Body of pancreas (tissue), 4 donors: Measurements from ENCODE around the gene P4HA1. TPM values are rescaled to one million over a fixed set of nuclear protein-coding genes. Genes with fewer than 3 reads are reported as not detected.

Experiments
- ATAC-seq: fragments of 150-250 bp; one replicate; pipeline ENCODE4 v1.9.1; 2016
- DNase-seq, 4 donors: peaks; one replicate each; pipeline ENCODE4 v3.0.0-alpha.2; 2019
- H3K27ac ChIP-seq, 4 donors: fragments of 200-600 bp; sonication (generic); 1 replicate in 3 of 4; 2 replicates in 1 of 4; pipeline versions ENCODE4 v1.5.1 to v1.6.1; 2016 to 2019; ENCODE audit warnings: mild to moderate bottlenecking in 1 of 4, mixed read lengths in 1 of 4, moderate library complexity in 1 of 4
- H3K27me3 ChIP-seq, 2 donors: fragments of 200-600 bp; sonication (generic); one replicate each; pipeline ENCODE4 v1.6.0; 2016; ENCODE audit warnings: mild to moderate bottlenecking in 1 of 2
- H3K36me3 ChIP-seq, 2 donors: fragments of 200-600 bp; sonication (generic); replicated peaks in 1 of 2; 2 replicates each; pipeline ENCODE4 v1.5.1; 2016; ENCODE audit warnings: low read depth in 2 of 2; ENCODE audit not compliant: insufficient read depth in 1 of 2
- H3K4me1 ChIP-seq: fragments of 200-600 bp; sonication (generic); one replicate; pipeline ENCODE4 v1.6.0; 2016
- H3K4me3 ChIP-seq, 2 donors: fragments of 200-600 bp; sonication (generic); 1 replicate in 1 of 2; 2 replicates in 1 of 2; pipeline ENCODE4 v1.5.1; 2016 to 2019
- H3K9me3 ChIP-seq, 3 donors: fragments of 200-600 bp; sonication (generic); 1 replicate in 2 of 3; 2 replicates in 1 of 3; pipeline ENCODE4 v1.5.1; 2016
- POLR2A ChIP-seq, 3 donors: fragments of 450-650 bp; IDR thresholded peaks; one replicate each; pipeline ENCODE4 v1.6.1; 2016; ENCODE audit warnings: antibody characterized with exemption in 3 of 3, mild to moderate bottlenecking in 2 of 3
- WGBS, 2 donors: methylation state at CpG; one replicate each; pipeline ENCODE4 v1.1.5; 2017; 5-methylcytosine and 5-hydroxymethylcytosine counted together
- intact Hi-C: fragments of 100-400 bp; cut with DNase I; formaldehyde crosslinking; loops from one replicate; pipeline ENCODE4 v1.15.1; 2023
- total RNA-seq, 2 donors: library from RNA; depleted of rRNA; stranded (reverse); fragments of >200 nt; gene quantifications; one replicate each; pipeline ENCODE4 v1.1.0, GENCODE V29; 2016
- TF ChIP-seq, protein P1 (sequence below), 7 experiments: fragments of 450-650 bp in 4 of 7; fragments of 200-600 bp in 3 of 7; sonication (generic) in 3 of 7; IDR thresholded peaks; one replicate each; pipeline ENCODE4 v1.5.1; 2016 to 2019; ENCODE audit warnings: antibody characterized with exemption in 7 of 7

Gene P4HA1
- total RNA-seq, 2 donors from 2014 or later = 11.9 to 21.5 TPM

DNA sequence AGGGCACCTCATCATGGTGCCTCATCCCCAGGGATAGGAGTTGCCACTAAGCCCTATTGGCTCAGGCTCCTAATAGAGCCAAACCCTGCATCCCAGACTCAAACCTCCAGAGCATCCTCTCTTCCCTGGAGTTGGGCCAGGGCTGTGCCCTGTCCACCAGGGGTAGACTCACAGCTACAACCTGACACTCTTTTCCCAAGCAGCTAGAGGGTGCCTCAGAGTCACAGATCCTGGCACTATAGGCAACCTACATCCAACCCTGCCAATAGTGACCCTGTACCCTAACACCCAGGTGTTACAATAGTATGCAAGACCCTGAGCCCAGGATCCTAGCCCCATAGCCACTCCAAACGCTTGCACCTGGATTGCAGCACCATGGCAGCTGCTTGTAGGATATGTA lies 78.0 kb downstream of the P4HA1 start:
- H3K4me3 ChIP-seq = no peak overlapping the region
- no peak for ATAC-seq
- no peak overlapping the region for H3K27ac ChIP-seq
- H3K9me3 ChIP-seq = no peaks in the 10 kb centered on the region
- TF ChIP-seq POLR2A (IDR thresholded peaks at IDR 0.05) = no peak
- TF ChIP-seq, protein P1, sequence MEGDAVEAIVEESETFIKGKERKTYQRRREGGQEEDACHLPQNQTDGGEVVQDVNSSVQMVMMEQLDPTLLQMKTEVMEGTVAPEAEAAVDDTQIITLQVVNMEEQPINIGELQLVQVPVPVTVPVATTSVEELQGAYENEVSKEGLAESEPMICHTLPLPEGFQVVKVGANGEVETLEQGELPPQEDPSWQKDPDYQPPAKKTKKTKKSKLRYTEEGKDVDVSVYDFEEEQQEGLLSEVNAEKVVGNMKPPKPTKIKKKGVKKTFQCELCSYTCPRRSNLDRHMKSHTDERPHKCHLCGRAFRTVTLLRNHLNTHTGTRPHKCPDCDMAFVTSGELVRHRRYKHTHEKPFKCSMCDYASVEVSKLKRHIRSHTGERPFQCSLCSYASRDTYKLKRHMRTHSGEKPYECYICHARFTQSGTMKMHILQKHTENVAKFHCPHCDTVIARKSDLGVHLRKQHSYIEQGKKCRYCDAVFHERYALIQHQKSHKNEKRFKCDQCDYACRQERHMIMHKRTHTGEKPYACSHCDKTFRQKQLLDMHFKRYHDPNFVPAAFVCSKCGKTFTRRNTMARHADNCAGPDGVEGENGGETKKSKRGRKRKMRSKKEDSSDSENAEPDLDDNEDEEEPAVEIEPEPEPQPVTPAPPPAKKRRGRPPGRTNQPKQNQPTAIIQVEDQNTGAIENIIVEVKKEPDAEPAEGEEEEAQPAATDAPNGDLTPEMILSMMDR (IDR thresholded peaks at IDR 0.05) = no peak
- DNase-seq = no peak
- intact Hi-C loops = no loop called here
- no peaks in the 10 kb centered on the region for H3K4me1 ChIP-seq
- WGBS, 2 donors = 88 to 93% methylated on average over 1 of the region's 1 CpG
- H3K36me3 ChIP-seq = peaks cover 0 to 4% of the 10 kb centered on the region in 2 donors
- H3K27me3 ChIP-seq = no peaks in the 10 kb centered on the region

DNA sequence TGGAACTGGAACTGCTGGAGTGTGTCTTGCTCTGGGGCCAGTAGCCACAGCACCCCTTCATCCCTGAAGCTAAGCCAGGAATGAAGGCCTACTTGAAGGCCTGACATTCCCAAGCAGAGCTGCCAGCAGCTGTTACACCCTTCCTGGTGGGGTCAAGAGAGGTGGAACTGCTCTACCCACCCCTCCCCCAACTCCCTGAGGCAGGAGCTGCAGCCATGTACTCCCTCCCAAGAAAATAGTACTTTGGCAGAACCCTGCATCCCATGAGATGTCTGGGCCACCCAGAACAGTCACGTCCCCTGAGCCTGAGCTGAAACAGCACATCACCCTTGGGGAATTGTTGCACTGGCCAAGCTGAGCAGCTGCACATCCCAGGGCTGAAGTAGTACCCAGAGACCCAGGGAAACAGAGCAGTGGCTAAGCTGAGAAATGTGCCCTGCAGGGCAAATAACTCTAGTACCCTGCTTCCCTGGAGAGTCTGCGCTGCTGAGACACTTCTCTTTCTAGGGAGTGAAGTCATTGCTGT lies 78.6 kb downstream of the P4HA1 start:
- Histone ChIP-seq H3K4me1 (no peaks in the 10 kb centered on the region), H3K9me3 (no peaks in the 10 kb centered on the region), H3K4me3 (no peak overlapping the region), H3K27ac (no peak overlapping the region), H3K27me3 (no peaks in the 10 kb centered on the region), H3K36me3 (peaks cover 0 to 8% of the 10 kb centered on the region in 2 donors)
- DNase-seq = no peak
- no peak for TF ChIP-seq POLR2A (IDR thresholded peaks at IDR 0.05)
- TF ChIP-seq, protein P1 (IDR thresholded peaks at IDR 0.05) = no peak
- no peak for ATAC-seq
- 91 to 100% methylated on average over 1 to 2 of the region's 2 CpGs for WGBS, 2 donors
- intact Hi-C loops = no loop called here

DNA sequence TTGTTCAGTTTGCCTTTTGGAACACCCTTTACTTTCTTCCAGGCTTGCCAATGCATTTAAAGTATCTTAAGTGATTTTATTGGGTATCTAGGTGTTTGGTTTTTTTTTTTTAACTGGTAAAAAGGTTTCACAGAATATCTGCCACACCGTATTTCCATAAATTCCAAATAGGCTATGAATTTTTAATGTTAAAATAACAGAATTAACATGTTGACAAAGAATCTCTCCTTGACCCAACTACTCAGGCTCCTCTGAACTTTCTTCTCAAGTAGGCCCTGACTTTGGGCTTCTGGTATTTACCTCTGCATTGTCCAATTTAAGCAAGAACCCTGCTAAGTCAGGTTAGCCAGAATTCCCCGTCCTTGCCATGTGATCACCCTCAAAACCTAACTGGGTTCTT lies 80.9 kb downstream of the P4HA1 start:
- H3K27ac ChIP-seq = no peak overlapping the region
- H3K9me3 ChIP-seq = no peaks in the 10 kb centered on the region
- ATAC-seq (no peak), DNase-seq (no peak)
- H3K4me3 ChIP-seq = no peak overlapping the region
- H3K36me3 ChIP-seq = peaks cover 0 to 8% of the 10 kb centered on the region in 2 donors
- no peak for TF ChIP-seq POLR2A (IDR thresholded peaks at IDR 0.05)
- TF ChIP-seq, protein P1 (IDR thresholded peaks at IDR 0.05) = no peak
- H3K27me3 ChIP-seq = no peaks in the 10 kb centered on the region
- intact Hi-C loops = no loop called here
- 94 to 96% methylated on average over 2 of the region's 2 CpGs for WGBS, 2 donors
- H3K4me1 ChIP-seq = no peaks in the 10 kb centered on the region

DNA sequence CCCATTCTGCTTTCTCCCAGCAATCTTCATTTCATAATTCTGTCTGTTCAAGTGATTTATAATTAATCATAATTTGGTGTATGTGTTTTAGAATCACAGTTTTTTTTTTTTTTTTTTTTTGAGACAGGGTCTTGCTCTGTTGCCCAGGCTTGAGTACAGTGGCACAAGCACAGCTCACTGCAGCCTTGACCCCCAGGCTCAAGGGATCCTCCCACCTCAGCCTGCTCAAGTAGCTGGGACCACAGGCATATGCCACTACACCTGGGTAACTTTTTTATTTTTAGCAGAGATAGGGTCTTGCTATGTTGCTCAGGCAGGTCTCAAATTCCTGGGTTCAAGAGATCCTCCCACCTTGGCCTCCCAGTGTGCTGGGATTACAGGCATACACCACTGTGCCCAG lies 92.8 kb downstream of the P4HA1 start:
- Histone ChIP-seq H3K4me3 (no peak overlapping the region), H3K9me3 (no peaks in the 10 kb centered on the region), H3K4me1 (no peaks in the 10 kb centered on the region), H3K27ac (no peak overlapping the region), H3K27me3 (no peaks in the 10 kb centered on the region), H3K36me3 (no peaks in the 10 kb centered on the region)
- ATAC-seq (no peak), DNase-seq (no peak)
- TF ChIP-seq, protein P1 (IDR thresholded peaks at IDR 0.05) = no peak
- TF ChIP-seq POLR2A (IDR thresholded peaks at IDR 0.05) = no peak
- intact Hi-C loops = no loop called here

DNA sequence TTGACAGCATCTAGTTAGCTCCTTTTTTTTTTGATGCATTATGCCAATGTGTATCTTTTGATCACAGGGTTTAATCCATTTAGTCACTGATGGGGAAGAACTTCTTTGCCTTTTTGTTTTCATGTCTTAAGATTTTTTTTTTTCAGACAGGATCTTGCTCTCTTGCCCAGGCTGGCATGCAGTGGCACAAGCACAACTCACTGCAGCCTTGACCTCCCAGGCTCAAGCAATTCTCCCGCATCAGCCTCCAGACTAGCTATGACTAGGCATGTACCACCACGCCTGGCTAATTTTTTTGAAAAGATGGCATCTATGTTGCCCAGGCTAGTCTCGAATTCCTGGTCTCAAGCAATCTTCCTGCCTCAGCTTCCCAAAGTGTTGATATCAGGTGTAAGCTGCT lies 95.7 kb downstream of the P4HA1 start:
- Histone ChIP-seq H3K9me3 (peaks cover 0 to 5% (median 0%) of the 10 kb centered on the region in 3 donors), H3K4me3 (no peak overlapping the region), H3K27me3 (no peaks in the 10 kb centered on the region), H3K27ac (no peak overlapping the region), H3K36me3 (no peaks in the 10 kb centered on the region), H3K4me1 (no peaks in the 10 kb centered on the region)
- intact Hi-C loops = no loop called here
- DNase-seq (no peak), ATAC-seq (no peak)
- WGBS, 2 donors = 96 to 98% methylated on average over 3 of the region's 3 CpGs
- TF ChIP-seq, protein P1 (IDR thresholded peaks at IDR 0.05) = no peak
- no peak for TF ChIP-seq POLR2A (IDR thresholded peaks at IDR 0.05)
